GM18951 (cell line): Measurements from ENCODE around the gene ABL2.
"Not testable (repeated sequence)": the region's sequence is repeated elsewhere in the genome, so short reads cannot be mapped to it uniquely, and the experiment has no call there.

Experiments
- POLR2A ChIP-seq: IDR thresholded peaks from 4 replicates; pipeline ENCODE4 v1.6.1; 2011; ENCODE audit warnings: mild to moderate bottlenecking; ENCODE audit not compliant: insufficient read length, insufficient read depth; ENCODE audit errors: extremely low read depth
- in situ Hi-C: fragments of 300-500 bp; cut with MboI; formaldehyde crosslinking; loops from one replicate; pipeline ENCODE4 v1.12.0; 2022; ENCODE audit warnings: low sequenced_read_pairs, mixed read lengths, inconsistent platforms; ENCODE audit not compliant: unreplicated experiment

ABL2 gene

DNA sequence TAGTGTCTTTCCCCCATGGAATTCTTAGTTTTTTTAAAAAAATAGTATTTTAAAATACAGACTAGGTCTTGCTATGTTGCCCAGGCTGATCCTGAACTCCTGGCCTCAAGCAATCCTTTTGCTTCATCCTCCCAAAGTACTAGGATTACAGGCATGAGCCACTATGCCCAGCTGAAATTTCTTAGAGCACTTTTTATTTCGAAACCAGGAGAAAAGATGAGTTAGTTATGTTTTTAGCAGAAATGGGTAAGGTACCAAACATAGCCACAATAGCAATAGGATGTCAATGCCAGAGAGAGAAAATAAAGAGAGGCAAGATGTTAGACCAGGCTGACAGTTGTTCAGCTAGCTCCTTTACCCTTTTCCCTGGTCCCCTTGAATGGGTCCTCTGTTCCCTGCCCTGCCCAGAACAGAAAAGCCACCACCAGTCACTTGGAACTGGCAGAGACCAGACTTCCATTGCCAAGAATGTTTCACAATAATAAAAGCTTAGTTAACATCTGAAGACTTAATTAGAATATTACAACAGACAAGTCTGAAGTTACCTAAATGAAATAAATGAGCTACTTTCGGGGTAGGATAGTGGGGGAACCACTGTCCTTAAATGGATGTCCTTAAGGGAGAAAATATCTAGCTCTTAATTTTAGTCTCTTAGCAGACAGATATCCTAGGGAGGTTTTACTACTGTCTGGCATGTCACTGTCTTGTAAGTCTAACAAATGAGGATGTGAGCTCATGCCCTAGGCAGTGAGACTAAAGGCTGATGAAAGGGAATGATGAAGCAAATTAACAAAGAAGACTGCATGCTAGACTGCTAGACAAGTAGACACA lies 54.3 kb downstream of the ABL2 start:
- in situ Hi-C loops: no loop called here
- no peak for TF ChIP-seq POLR2A

DNA sequence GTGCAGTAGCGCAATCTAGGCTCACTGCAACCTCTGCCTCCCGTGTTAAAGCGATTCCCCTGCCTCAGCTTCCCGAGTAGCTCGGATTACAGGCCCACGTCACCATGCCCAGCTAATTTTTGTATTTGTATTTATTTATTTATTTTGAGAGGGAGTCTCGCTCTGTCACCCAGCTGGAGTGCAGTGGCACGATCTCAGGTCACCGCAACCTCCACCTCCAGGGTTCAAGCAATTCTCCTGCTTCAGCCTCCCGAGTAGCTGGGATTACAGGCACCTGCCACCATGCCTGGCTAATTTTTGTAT lies 59.1 kb downstream of the ABL2 start:
- in situ Hi-C loops: not testable (repeated sequence)

DNA sequence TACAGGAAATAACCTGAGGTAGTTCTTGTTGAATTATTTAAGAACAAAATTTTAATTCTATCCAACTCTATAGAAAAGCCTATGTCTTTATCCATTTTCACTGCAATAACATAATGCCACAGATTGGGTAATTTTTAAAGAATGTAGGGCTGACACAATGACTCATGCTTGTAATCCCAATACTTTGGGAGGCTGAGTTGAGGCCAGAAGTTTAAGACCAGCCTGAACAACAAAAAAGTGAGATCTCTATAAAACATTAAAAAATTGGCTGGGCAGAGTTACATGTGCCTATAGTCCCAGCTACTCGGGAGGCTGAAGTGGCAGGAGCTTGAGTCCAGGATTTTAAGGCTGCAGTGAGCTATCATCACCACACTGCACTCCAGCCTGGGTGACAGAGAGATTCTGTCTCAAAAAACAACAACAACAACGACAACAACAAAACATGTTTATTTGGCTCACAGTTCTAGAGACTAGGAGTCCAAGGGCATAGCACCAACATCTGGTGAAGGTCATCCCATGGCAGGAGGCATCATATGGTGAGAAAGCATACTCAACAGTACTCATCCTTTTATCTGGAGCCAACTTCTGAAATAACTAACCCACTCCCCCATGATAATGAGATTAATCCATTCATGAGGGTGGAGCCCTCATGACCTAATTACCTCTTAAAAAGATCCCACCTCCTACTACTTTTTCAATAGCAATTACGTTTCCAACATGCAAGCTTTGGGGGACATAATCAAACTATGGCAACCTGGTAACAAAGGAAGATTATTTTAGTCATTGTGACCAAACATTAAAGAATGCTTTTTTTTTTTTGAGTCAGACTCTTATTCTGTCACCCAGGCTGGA lies 59.6 kb downstream of the ABL2 start:
- no peak for TF ChIP-seq POLR2A
- in situ Hi-C loops: no loop called here

DNA sequence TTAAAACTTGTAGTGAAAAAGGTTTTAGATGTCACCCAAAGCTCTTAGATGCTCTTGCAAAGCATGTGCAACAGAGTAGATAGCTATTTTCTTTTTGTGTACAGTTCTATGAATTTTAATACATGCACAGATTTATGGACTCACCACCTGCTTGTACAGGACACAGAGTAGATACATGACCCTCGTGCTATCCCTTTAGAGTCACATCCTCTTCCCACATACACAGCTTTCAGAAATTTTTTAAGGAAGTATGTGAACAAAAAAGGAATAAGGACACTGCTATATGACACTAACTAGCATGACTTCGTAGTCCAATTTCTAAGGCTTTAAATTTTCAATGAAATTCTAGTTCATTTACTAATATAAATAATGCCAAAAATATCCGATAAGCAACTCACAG lies 60.9 kb downstream of the ABL2 start:
- TF ChIP-seq POLR2A: no peak
- in situ Hi-C loops: no loop called here

DNA sequence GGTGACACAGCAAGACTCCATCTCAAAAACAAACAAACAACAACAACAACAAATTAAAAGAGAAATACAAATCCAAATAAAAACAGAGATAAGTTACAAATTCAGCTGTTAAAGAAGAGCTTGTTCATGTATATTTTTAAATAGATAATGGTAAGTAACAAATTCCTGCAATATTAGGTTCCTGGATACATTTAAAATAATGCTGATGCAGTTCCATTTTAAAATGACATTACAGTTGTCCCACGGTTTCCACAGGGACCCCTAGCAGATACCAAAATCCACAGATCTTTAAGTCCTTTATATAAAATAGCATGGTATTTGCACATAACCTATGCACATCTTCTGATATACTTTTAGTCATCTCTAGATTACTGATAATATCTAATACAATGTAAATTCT lies 61.5 kb downstream of the ABL2 start:
- in situ Hi-C loops: no loop called here

DNA sequence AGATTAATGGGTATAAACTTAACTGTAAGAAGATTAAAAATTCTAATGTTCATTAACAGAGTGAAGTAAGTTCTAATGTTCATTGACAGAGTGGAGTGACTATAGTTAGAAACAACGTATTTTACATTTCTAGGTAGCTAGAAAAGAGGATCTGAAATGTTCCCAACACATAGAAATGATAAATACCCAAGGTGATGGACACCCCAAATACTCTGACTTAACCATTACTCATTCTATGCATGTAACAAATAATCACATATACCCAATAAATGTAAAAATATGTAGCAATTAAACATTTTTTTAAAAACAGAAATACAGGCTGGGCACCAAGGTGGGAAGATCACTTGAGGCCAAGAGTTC lies 62.1 kb downstream of the ABL2 start:
- in situ Hi-C loops: no loop called here
- TF ChIP-seq POLR2A: no peak

More for the DNA sequence above, 61.5 kb downstream of the ABL2 start:
- TF ChIP-seq POLR2A: no peak

DNA sequence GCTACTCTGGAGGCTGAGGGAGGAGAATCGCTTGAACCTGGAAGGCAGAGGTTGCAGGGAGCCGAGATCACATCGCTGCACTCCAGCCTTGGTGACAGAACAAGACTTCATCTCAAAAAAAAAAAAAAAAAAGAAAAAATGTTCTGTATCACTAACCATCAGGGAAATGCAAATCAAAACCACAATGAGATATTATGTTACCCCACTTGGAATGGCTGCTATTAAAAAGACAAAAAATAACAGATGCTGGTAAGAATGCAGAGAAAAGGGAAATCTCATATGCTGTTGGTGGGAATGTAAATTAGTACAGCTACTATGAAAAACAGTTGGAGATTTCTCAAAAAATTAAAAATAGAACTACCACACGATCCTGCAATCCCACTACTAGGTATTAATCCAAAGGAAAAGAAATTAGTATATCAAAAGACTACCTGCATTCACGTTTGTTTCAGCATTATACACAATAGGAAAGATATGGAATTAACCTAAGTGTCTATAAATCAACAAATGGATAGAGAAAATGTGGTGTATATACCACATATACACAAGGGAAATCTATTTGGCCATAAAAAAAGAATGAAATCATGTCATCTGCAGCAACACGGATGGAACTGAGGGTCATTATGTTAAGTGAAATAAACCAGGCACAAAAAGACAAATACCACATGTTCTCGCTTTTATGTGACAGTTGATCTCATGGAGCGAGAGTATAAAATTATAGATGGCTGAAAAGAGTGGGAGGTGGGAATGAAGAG lies 62.6 kb downstream of the ABL2 start:
- no peak for TF ChIP-seq POLR2A
- in situ Hi-C loops: no loop called here

DNA sequence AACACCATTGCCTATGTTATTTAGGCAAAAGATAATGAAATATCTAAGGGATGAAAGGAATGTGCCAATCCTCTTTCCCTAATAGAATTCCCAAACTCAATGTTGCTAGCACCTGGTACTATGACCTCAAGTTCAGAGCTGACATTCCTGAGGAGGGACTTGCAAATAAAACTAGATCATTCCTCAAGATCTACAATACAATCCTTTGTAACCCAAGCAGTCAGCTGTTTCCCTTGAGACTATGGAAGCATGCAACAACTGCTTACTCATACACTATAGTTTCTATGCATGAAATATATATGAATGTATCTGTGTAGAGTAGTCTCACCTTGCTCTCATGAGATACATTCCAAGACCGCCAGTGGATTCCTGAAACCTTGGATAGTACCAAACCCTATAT lies 65.0 kb downstream of the ABL2 start:
- in situ Hi-C loops: no loop called here
- no peak for TF ChIP-seq POLR2A

DNA sequence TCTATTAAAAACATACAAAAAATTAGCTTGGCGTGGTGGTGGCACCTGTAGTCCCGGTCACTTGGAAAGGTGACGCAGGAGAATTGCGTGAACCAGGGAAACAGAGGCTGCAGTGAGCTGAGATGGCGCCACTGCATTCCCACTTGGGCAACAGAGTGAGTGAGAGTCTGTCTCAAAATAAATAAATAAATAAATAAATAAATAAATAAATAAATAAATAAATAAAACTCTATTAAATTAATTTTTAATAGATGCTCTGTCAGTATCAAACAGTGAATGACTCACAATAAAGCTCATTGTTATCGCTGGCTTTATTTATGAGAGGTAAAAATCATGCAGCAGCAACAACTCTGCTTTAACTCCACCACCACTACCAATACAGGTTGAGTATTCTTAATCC lies 72.8 kb downstream of the ABL2 start:
- in situ Hi-C loops: no loop called here
- TF ChIP-seq POLR2A: no peak

DNA sequence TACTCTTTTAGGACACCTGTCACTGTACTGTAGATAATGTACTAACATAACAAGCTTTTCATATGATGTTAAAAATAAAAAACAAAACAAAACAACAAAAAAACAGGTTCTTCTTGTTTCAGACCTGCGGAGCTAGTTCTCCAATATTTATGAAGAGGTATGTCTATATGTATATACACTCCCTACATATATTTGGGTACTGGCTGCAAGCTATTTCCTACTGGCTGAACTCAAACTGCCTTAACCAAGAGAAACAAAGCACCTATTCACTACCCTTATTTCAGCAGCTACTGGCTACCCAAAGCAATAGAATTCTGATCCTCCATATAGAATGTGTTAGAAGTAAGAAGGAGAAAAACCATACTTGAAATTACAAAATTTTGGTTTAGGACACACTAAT lies 73.5 kb downstream of the ABL2 start:
- in situ Hi-C loops: no loop called here
- no peak for TF ChIP-seq POLR2A

DNA sequence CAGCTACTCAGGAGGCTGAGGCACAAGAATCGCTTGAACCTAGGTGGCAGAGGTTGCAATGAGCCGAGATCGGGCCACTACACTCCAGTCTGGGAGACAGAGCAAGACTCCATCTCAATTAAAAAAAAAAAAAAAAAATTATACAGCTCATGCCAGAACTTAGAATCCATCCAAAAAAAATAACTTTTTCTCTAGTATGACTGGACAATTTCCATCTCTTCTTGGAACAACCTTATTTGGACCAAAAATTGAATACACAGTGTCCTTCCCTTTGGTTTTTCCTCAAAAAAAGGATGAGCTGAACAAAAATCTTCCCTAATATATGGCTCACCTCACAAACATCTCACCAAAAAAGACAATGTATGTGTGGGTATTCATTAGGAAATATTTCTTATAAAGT lies 73.9 kb downstream of the ABL2 start:
- TF ChIP-seq POLR2A: no peak
- in situ Hi-C loops: no loop called here

DNA sequence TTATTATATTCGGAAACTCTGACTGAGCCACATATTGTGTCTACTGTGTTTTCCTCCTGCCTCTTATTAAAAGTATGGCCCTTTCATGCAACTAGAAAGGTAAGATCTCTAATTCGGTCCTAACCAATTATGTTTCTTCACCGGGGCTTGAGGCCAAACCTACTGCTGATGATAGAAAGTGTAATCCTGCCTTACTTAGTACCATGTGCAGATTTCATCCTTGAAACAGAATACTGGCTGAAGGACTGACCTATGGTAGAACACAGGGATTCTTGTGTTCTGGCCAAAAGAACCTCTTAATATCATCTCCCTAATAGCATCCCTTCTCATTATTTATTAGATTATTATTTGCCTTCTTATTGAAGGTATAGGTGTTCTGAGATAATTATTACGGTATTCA lies 75.0 kb downstream of the ABL2 start:
- TF ChIP-seq POLR2A: no peak
- in situ Hi-C loops: no loop called here

DNA sequence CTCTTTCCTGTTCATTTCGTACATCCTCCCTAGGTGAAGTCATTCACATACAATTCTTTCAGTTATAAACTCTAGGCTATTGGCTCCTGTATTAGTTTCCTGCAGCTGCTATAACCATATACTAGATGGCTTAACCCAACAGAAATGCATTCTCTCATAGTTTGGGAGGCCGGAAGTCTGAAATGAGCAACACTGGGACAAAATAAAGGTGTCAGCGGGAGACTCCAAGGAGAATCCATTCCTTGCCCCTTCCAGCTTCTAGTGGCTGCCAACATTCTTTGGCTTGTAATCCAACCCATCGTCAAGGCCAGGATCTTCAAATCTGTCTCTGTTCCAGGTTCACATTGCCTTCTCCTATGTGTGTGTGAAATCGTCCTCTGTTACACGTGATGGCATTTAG lies 76.3 kb downstream of the ABL2 start:
- no peak for TF ChIP-seq POLR2A
- in situ Hi-C loops: no loop called here
